A549 treated with CpdA at 1 μM for 4 hours (cell line): ENCODE measurements around the gene CIDEB. TPM values are rescaled to one million over a fixed set of nuclear protein-coding genes. Genes with fewer than 3 reads are reported as not detected.

Experiments used
- total RNA-seq: library from RNA; stranded (reverse); fragments of 200-300 nt; extraction: Qiagen RNA extraction; gene quantifications from 5 replicates; pipeline ENCODE4 v1.2.3, GENCODE V29; 2022; ENCODE audit warnings: low read depth

The CIDEB gene
- 0.18 to 0.50 TPM (median 0.32 TPM) in 5 replicates for total RNA-seq

GRCh38 chr14:24307575-24308341 is at the start of gene CIDEB:
TSS of gene CIDEB (minus strand) at chr14:24307977. CDS start at chr14:24307858, 119 bp downstream.

GRCh38 chr14:24339284-24340151 is 31.7 kb upstream of the CIDEB start, which contains the start of gene RIPK3:
TSS of gene RIPK3 (minus strand) at chr14:24339991. CDS start at chr14:24339826, 165 bp downstream.

GRCh38 chr14:24334431-24335291 is 26.9 kb upstream of the CIDEB start, which contains the start of gene ADCY4:
TSS of gene ADCY4 (minus strand) at chr14:24335071. CDS start at chr14:24334652, 419 bp downstream.

GRCh38 chr14:24310646-24311604 is 3.1 kb upstream of the CIDEB start, which contains the start of gene LTB4R:
TSS of gene LTB4R (plus strand) at chr14:24311502. CDS start at chr14:24315652, 4,150 bp downstream.

GRCh38 chr14:24309538-24310264 is 1.9 kb upstream of the CIDEB start, which contains the start of gene LTB4R2:
TSS of gene LTB4R2 (plus strand) at chr14:24310140. CDS start at chr14:24310665, 525 bp downstream.

GRCh38 chr14:24299255-24300191 is 8.3 kb downstream of the CIDEB start, which contains the start of the genes DHRS1 and NOP9:
TSS of gene DHRS1 (minus strand) at chr14:24299780. CDS start at chr14:24299106, 674 bp downstream.
TSS of gene NOP9 (plus strand) at chr14:24299850. CDS start at chr14:24299955, 105 bp downstream.

GRCh38 chr14:24271134-24271833 is 36.5 kb downstream of the CIDEB start, which contains the start of gene RABGGTA:
TSS of gene RABGGTA (minus strand) at chr14:24271597. CDS start at chr14:24271115, 482 bp downstream.

GRCh38 chr14:24262821-24263733 is 44.7 kb downstream of the CIDEB start, which contains the start of gene TGM1:
TSS of gene TGM1 (minus strand) at chr14:24263177. CDS start at chr14:24262352, 825 bp downstream.

Other genes with a start within 250 kb of the CIDEB start
- not detected in 5 replicates for gene CPNE6, start 236.4 kb downstream of the CIDEB start, total RNA-seq
- 18.2 to 20.8 TPM (median 19.0 TPM) in 5 replicates for gene PCK2, start 213.7 kb downstream of the CIDEB start, total RNA-seq
- 20.4 to 24.2 TPM (median 21.1 TPM) in 5 replicates for gene DCAF11, start 193.2 kb downstream of the CIDEB start, total RNA-seq
- 0.48 to 1.2 TPM (median 1.0 TPM) in 5 replicates for gene NRL, start 193.0 kb downstream of the CIDEB start, total RNA-seq
- gene FITM1, start 177.3 kb downstream of the CIDEB start, total RNA-seq, result 0.13 TPM in 1 of 5 replicates, not detected in the others
- gene PSME1, start 171.8 kb downstream of the CIDEB start, total RNA-seq, result 165 to 182 TPM (median 174 TPM) in 5 replicates
- 48.8 to 64.4 TPM (median 62.6 TPM) in 5 replicates for gene EMC9, start 166.4 kb downstream of the CIDEB start, total RNA-seq
- 175 to 204 TPM (median 181 TPM) in 5 replicates for gene PSME2, start 161.4 kb downstream of the CIDEB start, total RNA-seq
- 21.0 to 29.8 TPM (median 27.3 TPM) in 5 replicates for gene RNF31, start 160.5 kb downstream of the CIDEB start, total RNA-seq
- gene IRF9, start 146.7 kb downstream of the CIDEB start, total RNA-seq, result 17.3 to 22.2 TPM (median 20.2 TPM) in 5 replicates
- gene REC8, start 135.9 kb downstream of the CIDEB start, total RNA-seq, result 3.7 to 7.0 TPM (median 4.8 TPM) in 5 replicates
- gene IPO4, start 119.2 kb downstream of the CIDEB start, total RNA-seq, result 76.9 to 102 TPM (median 78.5 TPM) in 5 replicates
- gene TM9SF1, start 112.5 kb downstream of the CIDEB start, total RNA-seq, result 63.8 to 71.3 TPM (median 70.1 TPM) in 5 replicates
- not detected in 5 replicates for gene TSSK4, start 102.3 kb downstream of the CIDEB start, total RNA-seq
- 78.2 to 95.9 TPM (median 81.6 TPM) in 5 replicates for gene CHMP4A, start 94.5 kb downstream of the CIDEB start, total RNA-seq
- gene MDP1, start 91.9 kb downstream of the CIDEB start, total RNA-seq, result 28.2 to 30.5 TPM (median 28.9 TPM) in 5 replicates
- 443 to 489 TPM (median 464 TPM) in 5 replicates for gene NEDD8, start 75.6 kb downstream of the CIDEB start, total RNA-seq
- gene GMPR2, start 75.0 kb downstream of the CIDEB start, total RNA-seq, result 54.6 to 64.7 TPM (median 59.1 TPM) in 5 replicates
- 33.6 to 39.6 TPM (median 38.4 TPM) in 5 replicates for gene TINF2, start 65.4 kb downstream of the CIDEB start, total RNA-seq
- 0.48 to 1.2 TPM (median 1.2 TPM) in 5 replicates for gene TGM1, start 44.8 kb downstream of the CIDEB start, total RNA-seq
- 15.9 to 17.8 TPM (median 17.5 TPM) in 5 replicates for gene RABGGTA, start 36.4 kb downstream of the CIDEB start, total RNA-seq
- 10.3 to 13.4 TPM (median 11.5 TPM) in 5 replicates for gene DHRS1, start 8.2 kb downstream of the CIDEB start, total RNA-seq
- 15.1 to 19.5 TPM (median 18.5 TPM) in 5 replicates for gene NOP9, start 8.1 kb downstream of the CIDEB start, total RNA-seq
- 2.9 to 7.2 TPM (median 3.7 TPM) in 5 replicates for gene LTB4R2, start 2.2 kb upstream of the CIDEB start, total RNA-seq
- gene LTB4R, start 3.5 kb upstream of the CIDEB start, total RNA-seq, result 5.3 to 7.0 TPM (median 6.2 TPM) in 5 replicates
- not detected in 5 replicates for gene ADCY4, start 27.1 kb upstream of the CIDEB start, total RNA-seq
- gene RIPK3, start 32.0 kb upstream of the CIDEB start, total RNA-seq, result not detected in 5 replicates
- gene NFATC4, start 60.2 kb upstream of the CIDEB start, total RNA-seq, result 0.07 to 0.40 TPM (median 0.22 TPM) in 5 replicates
- 0.13 to 0.48 TPM (median 0.16 TPM) in 5 replicates for gene NYNRIN, start 91.0 kb upstream of the CIDEB start, total RNA-seq
- 1.3 to 1.6 TPM (median 1.5 TPM) in 5 replicates for gene CBLN3, start 121.7 kb upstream of the CIDEB start, total RNA-seq
- 25.0 to 31.2 TPM (median 29.2 TPM) in 5 replicates for gene KHNYN, start 122.0 kb upstream of the CIDEB start, total RNA-seq
- 33.4 to 54.6 TPM (median 51.3 TPM) in 5 replicates for gene SDR39U1, start 134.8 kb upstream of the CIDEB start, total RNA-seq
- gene CMA1, start 200.3 kb upstream of the CIDEB start, total RNA-seq, result not detected in 5 replicates